ENCODE measurements around the gene SVBP.

- no peak for TF ChIP-seq TARDBP (IDR thresholded peaks at IDR 0.05)
- no peak for TF ChIP-seq SP1 (IDR thresholded peaks at IDR 0.05)
- TF ChIP-seq BHLHE40 (IDR thresholded peaks at IDR 0.05; ENCODE audit: borderline replicate concordance) = no peak
- no peak for TF ChIP-seq ZNF384 (IDR thresholded peaks at IDR 0.05)
- TF ChIP-seq SUZ12 (IDR thresholded peaks at IDR 0.05) = no peak
- no peak for TF ChIP-seq FOXK2 (IDR thresholded peaks at IDR 0.05)
- no peak for TF ChIP-seq NFRKB (IDR thresholded peaks at IDR 0.05)
- no peak for TF ChIP-seq FOXM1 (IDR thresholded peaks at IDR 0.05; ENCODE audit: borderline replicate concordance)
- no peak for TF ChIP-seq ARNT (IDR thresholded peaks at IDR 0.05)
- TF ChIP-seq FOXA1 (IDR thresholded peaks at IDR 0.05) = no peak
- no peak for TF ChIP-seq LEF1 (IDR thresholded peaks at IDR 0.05; ENCODE audit: borderline replicate concordance)
- TF ChIP-seq CTBP1 (IDR thresholded peaks at IDR 0.05; ENCODE audit: borderline replicate concordance) = no peak
- TF ChIP-seq L3MBTL2 (conservative IDR thresholded peaks at IDR 0.05) = no peak
These were observed 32.7 kb upstream of the SVBP start for GRCh38 chr1:42849944-42850343.

Measured in HEK293T (cell line).